ENCODE data around the gene LRMDA.

LRMDA gene

GRCh38 chr10:75441682-75442081 is 10.3 kb downstream of the LRMDA start:
- H3K4me2 ChIP-seq (ENCODE audit: low read length) = no peak overlapping the region
- no peaks in the 10 kb centered on the region for H3K4me1 ChIP-seq (ENCODE audit: low read length)
- no peaks in the 10 kb centered on the region for H3K36me3 ChIP-seq (replicated peaks; ENCODE audit: low read depth, low read length)
- no peak overlapping the region for H2AFZ ChIP-seq (ENCODE audit: low read depth, low read length)
- TF ChIP-seq EZH2phosphoT487 (IDR thresholded peaks at IDR 0.05; ENCODE audit: low read depth) (no peak), CTCF (IDR thresholded peaks at IDR 0.05; ENCODE audit: low read depth, low read length) (no peak)
- H3K9me3 ChIP-seq (ENCODE audit: insufficient read depth, low read length) = no peaks in the 10 kb centered on the region
- no peaks in the 10 kb centered on the region for H3K27me3 ChIP-seq (ENCODE audit: low read depth, low read length)
- H4K20me1 ChIP-seq (ENCODE audit: insufficient read depth, low read length) = no peaks in the 10 kb centered on the region
- H3K4me3 ChIP-seq (ENCODE audit: low read length) = no peak overlapping the region
- H3K9ac ChIP-seq (ENCODE audit: low read length) = no peak overlapping the region
- H3K27ac ChIP-seq (ENCODE audit: low read length) = no peak overlapping the region
- H3K79me2 ChIP-seq (ENCODE audit: low read length) = no peaks in the 10 kb centered on the region

DNA sequence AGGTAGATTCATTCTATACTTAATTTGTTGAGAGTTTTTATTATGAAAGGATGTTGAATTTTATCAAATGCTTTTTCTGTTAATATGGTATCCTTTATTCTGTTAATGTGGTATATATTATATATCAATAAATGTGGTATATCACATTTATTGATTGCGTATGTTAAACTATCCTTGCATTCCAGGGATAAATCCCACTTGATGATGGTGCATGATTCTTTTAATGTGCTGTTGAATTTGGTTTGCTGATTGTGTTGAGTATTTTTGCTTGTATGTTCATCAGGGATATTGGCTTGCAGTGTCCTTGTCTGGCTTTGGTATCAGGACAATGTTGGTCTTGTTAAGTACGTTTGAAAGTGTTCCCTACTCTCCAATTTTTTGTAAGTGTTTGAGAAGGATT is 11.9 kb downstream of the LRMDA start:
- Histone ChIP-seq H3K4me3 (ENCODE audit: low read length) (no peak overlapping the region), H3K36me3 (replicated peaks; ENCODE audit: low read depth, low read length) (no peaks in the 10 kb centered on the region), H3K4me1 (ENCODE audit: low read length) (no peaks in the 10 kb centered on the region), H3K9ac (ENCODE audit: low read length) (no peak overlapping the region), H4K20me1 (ENCODE audit: insufficient read depth, low read length) (no peaks in the 10 kb centered on the region), H3K4me2 (ENCODE audit: low read length) (no peak overlapping the region), H3K27ac (ENCODE audit: low read length) (no peak overlapping the region), H3K27me3 (ENCODE audit: low read depth, low read length) (no peaks in the 10 kb centered on the region), H2AFZ (ENCODE audit: low read depth, low read length) (no peak overlapping the region), H3K9me3 (ENCODE audit: insufficient read depth, low read length) (no peaks in the 10 kb centered on the region), H3K79me2 (ENCODE audit: low read length) (no peaks in the 10 kb centered on the region)
- TF ChIP-seq CTCF (IDR thresholded peaks at IDR 0.05; ENCODE audit: low read depth, low read length) = no peak

GRCh38 chr10:75444781-75445386 is 13.5 kb downstream of the LRMDA start:
- H3K79me2 ChIP-seq (ENCODE audit: low read length) = no peaks in the 10 kb centered on the region
- no peak overlapping the region for H3K4me2 ChIP-seq (ENCODE audit: low read length)
- TF ChIP-seq EZH2phosphoT487 (IDR thresholded peaks at IDR 0.05; ENCODE audit: low read depth) (no peak), CTCF (IDR thresholded peaks at IDR 0.05; ENCODE audit: low read depth, low read length) (no peak)
- H3K27me3 ChIP-seq (ENCODE audit: low read depth, low read length) = no peaks in the 10 kb centered on the region
- no peak overlapping the region for H3K27ac ChIP-seq (ENCODE audit: low read length)
- H3K4me1 ChIP-seq (ENCODE audit: low read length) = no peaks in the 10 kb centered on the region
- H3K4me3 ChIP-seq (ENCODE audit: low read length) = no peak overlapping the region
- H3K9ac ChIP-seq (ENCODE audit: low read length) = no peak overlapping the region
- H3K36me3 ChIP-seq (replicated peaks; ENCODE audit: low read depth, low read length) = no peaks in the 10 kb centered on the region
- no peaks in the 10 kb centered on the region for H4K20me1 ChIP-seq (ENCODE audit: insufficient read depth, low read length)
- H2AFZ ChIP-seq (ENCODE audit: low read depth, low read length) = no peak overlapping the region
- H3K9me3 ChIP-seq (ENCODE audit: insufficient read depth, low read length) = no peaks in the 10 kb centered on the region

- H4K20me1 ChIP-seq (ENCODE audit: insufficient read depth, low read length) = no peaks in the 10 kb centered on the region
- H3K79me2 ChIP-seq (ENCODE audit: low read length) = no peaks in the 10 kb centered on the region
- TF ChIP-seq CTCF (IDR thresholded peaks at IDR 0.05; ENCODE audit: low read depth, low read length) (no peak), EZH2phosphoT487 (IDR thresholded peaks at IDR 0.05; ENCODE audit: low read depth) (no peak)
- H3K4me1 ChIP-seq (ENCODE audit: low read length) = no peaks in the 10 kb centered on the region
- no peaks in the 10 kb centered on the region for H3K27me3 ChIP-seq (ENCODE audit: low read depth, low read length)
- no peak overlapping the region for H3K9ac ChIP-seq (ENCODE audit: low read length)
- no peaks in the 10 kb centered on the region for H3K36me3 ChIP-seq (replicated peaks; ENCODE audit: low read depth, low read length)
- H3K4me2 ChIP-seq (ENCODE audit: low read length) = no peak overlapping the region
- no peaks in the 10 kb centered on the region for H3K9me3 ChIP-seq (ENCODE audit: insufficient read depth, low read length)
- H2AFZ ChIP-seq (ENCODE audit: low read depth, low read length) = no peak overlapping the region
- no peak overlapping the region for H3K4me3 ChIP-seq (ENCODE audit: low read length)
- no peak overlapping the region for H3K27ac ChIP-seq (ENCODE audit: low read length)
Observed at GRCh38 chr10:75446508-75446907, 15.1 kb downstream of the LRMDA start.

All from OCI-LY3 (cell line).